VCaP (cell line): ENCODE data around the gene SETDB1.
"Not testable (repeated sequence)": the region's sequence is repeated elsewhere in the genome, so short reads cannot be mapped to it uniquely, and the experiment has no call there.

Source experiments
- H3K27ac ChIP-seq: fragments of 450-650 bp; 2 replicates; pipeline ENCODE4 v1.5.1; 2017
- TF ChIP-seq, protein P1 (sequence below): fragments of 450-650 bp; conservative IDR thresholded peaks from 2 replicates; pipeline ENCODE4 v1.5.1; 2017; ENCODE audit warnings: mild to moderate bottlenecking, moderate library complexity

SETDB1 gene

DNA sequence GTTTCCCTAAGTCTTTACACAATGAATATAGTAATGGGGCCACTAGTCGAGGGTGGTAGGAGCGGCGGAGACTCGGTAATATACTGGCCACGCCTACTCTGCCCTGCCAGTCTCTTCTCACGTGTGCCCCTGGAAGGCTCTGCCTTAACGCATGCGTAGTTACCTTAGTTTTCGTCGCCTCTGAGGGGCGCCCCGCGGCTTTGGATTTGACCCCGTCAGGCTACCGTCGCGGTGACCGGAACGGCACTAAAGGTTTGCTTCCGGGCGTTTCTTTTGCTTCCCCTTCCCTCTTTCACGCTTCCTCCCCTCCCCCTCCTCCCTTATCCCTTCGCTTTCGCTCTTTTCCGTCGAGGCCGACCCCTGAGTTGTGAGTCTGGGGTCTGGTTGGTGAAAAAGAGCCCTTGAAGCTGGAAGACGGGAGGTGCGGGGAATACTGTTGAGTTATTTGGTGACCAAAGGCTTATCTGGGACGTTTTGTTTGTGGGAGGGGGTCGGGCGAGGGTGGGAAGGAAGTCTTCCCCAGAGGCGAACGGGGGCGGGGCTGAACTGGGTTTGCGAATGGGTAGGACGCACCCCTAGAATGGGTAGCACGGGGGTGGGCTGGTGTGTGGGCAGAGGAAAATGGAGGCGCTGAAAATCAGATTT is at the start of gene SETDB1:
Gene SETDB1 (plus strand): TSS at position 267 of the 645 bp plus-strand sequence. CDS start 1,352 bp downstream, outside the sequence.
- TF ChIP-seq, protein P1, sequence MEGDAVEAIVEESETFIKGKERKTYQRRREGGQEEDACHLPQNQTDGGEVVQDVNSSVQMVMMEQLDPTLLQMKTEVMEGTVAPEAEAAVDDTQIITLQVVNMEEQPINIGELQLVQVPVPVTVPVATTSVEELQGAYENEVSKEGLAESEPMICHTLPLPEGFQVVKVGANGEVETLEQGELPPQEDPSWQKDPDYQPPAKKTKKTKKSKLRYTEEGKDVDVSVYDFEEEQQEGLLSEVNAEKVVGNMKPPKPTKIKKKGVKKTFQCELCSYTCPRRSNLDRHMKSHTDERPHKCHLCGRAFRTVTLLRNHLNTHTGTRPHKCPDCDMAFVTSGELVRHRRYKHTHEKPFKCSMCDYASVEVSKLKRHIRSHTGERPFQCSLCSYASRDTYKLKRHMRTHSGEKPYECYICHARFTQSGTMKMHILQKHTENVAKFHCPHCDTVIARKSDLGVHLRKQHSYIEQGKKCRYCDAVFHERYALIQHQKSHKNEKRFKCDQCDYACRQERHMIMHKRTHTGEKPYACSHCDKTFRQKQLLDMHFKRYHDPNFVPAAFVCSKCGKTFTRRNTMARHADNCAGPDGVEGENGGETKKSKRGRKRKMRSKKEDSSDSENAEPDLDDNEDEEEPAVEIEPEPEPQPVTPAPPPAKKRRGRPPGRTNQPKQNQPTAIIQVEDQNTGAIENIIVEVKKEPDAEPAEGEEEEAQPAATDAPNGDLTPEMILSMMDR: no peak
- peak within 1 kb of the TSS; percentile 92 for H3K27ac ChIP-seq

DNA sequence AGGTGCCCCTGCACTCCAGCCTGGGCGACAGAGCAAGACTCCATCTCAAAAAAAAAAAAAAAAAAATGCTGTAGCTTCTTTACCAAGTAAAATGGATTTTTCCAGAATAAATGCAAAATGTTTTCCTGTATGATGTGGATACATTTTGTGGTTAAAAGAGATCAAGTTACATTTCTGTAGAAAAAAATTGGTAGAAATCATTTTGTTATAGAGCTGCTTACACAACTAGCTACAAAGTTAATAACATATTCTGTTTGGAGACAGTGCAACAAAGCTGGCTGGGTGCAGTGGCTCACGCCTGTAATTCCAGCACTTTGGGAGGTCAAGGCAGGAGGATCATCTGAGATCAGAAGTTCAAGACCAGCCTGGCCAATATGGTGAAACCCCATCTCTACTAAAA is 47.2 kb upstream of the SETDB1 start:
- H3K27ac ChIP-seq: not testable (repeated sequence)

DNA sequence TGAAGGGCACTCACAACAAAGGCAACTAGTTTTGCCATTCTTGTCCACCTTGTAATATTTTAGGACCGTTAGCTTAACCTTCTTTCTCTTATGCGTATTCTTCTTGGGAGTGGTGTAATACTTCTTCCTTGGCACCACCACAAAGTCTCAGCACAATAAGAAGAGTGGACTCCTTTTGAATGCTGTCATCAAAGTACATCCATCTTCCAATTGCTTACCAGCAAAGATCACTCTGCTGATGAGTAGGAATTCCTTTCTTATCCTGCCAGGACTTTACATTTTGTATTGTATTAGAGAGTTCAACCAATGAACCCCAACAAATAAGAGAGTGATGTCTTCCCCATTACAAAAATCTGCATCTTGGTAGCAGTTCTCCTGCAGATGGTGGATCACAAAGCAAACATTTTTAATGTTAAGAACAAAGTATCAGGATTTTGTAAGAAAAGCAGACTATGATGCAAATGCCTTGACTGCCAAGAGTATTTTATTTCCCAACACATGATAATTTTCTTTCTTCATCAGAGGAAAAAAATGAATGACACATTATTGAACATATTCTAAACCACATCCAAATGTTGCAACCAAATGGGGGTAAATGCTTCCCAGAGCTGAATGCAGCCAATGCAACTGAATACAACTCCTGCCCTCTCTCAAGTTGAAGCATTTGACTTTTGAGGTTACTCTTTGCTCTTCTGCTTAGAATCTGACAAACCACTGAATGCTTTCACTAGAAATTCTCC is 44.7 kb upstream of the SETDB1 start:
- TF ChIP-seq, protein P1: no peak
- no peak overlapping the region for H3K27ac ChIP-seq

DNA sequence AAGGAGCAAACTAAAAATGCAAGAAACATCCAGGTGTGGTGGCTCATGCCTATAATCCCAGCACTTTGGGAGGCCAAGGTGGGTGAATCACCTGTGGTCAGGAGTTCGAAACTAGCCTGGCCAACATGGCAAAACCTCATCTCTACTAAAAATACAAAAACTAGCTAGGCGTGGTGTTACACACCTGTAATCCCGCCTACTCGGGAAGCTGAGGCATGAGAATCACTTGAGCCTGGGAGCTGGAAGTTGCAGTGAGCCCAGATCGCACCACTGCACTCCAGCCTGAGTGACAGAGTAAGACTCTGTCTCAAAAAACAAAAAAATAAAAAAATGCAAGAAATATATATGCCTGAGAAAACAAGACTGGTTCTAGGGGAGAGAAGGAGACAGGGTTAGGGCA is 43.0 kb upstream of the SETDB1 start:
- H3K27ac ChIP-seq: not testable (repeated sequence)

DNA sequence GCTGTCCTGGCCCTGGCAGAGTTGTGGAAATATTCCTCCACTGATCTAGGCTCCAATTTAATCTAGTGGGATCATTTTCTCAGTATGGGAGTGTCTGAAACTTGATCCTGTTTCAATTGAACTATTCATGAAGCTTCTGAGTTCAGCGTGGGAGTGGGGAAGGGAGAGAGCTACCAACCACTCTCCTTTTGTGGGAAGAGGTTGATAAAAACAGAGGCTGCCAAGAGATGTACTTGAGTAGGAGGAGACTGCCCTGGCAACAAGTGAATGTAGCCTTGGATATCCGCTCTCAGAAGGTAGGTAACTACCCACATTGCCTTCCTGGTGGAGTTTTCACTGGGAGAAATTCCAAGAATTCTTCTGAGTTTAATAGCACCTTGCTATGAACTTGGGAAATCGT is 39.1 kb upstream of the SETDB1 start, which contains the start of gene CTXND2:
Gene CTXND2 (plus strand): TSS at position 119 of the 400 bp plus-strand sequence. CDS start 25,179 bp downstream, outside the sequence.
- no peak within 1 kb of the TSS for H3K27ac ChIP-seq
- TF ChIP-seq, protein P1: no peak

DNA sequence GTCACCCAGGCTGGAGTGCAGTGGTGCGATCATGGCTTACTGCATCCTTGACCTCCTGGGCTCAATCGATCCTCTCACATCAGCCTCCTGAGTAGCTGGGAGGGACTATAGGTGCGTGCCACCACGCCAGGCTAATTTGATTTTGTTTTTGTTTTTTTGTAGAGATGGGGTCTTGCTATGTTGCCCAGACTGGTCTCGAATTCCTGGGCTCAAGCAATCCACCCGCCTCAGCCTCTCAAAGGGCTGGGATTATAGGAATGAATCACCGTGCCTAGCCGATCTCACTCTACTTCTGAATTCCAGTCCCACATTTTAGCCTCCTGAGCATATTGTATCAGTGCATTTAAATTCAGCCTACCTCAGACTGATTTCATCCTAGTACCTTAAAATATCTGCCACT is 37.4 kb upstream of the SETDB1 start:
- TF ChIP-seq, protein P1: no peak
- no peak overlapping the region for H3K27ac ChIP-seq

DNA sequence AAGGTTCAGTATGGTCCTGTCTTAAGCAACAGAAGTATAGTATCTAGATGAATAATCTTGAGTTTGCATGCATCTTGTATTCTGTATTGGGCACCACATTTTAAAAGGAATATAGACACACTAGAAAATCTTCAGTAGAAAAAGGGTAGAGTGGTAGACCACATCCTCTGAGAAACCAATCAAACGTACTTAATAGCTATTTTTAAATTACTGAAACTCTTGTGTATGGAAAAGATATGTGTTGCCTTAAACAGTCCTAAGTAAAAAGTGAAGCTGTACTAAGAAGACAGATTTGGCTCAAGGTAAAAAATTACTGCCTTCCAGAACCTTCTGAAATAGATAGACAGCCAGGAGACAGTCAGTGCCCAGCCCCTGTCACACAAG is 36.1 kb upstream of the SETDB1 start:
- TF ChIP-seq, protein P1: no peak
- no peak overlapping the region for H3K27ac ChIP-seq

DNA sequence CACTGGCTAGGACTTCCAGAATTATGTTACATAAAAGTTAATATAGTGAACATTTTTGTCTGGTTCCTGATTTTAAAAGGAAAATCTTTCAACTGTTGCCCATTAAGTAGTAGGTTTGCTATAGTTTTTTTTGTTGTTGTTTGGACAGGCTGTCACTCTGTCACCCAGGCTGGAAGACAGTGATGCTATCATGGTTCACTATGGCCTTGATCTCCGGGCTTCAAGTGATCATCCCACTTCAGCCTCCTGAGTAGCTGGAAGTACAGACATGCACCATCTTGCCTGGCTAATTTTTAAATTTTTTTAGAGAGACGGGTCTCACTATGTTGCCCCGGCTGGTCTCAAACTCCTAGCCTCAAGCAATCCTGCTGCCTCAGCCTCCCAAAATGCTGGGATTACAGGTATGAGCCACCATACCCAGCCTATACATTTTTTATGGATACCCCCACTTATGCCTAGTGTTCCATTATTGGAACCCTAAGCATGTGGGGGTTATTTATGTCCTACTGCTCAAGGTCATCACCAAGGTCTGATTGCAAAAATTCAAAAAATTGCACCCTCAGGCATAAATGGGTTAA is 32.7 kb upstream of the SETDB1 start:
- TF ChIP-seq, protein P1: no peak
- no peak overlapping the region for H3K27ac ChIP-seq
